Neutrophil (primary cell): ENCODE measurements around the gene LY6G5B.

Source experiments
- H3K27ac ChIP-seq: fragments of 200-600 bp; sonication (generic); 2 replicates; pipeline ENCODE4 v1.5.1; 2016; ENCODE audit warnings: mild to moderate bottlenecking, moderate library complexity
- H3K27me3 ChIP-seq: fragments of 200-600 bp; sonication (generic); 2 replicates; pipeline ENCODE4 v1.6.0; 2016; ENCODE audit warnings: mild to moderate bottlenecking
- H3K36me3 ChIP-seq: fragments of 200-600 bp; sonication (generic); 2 replicates; pipeline ENCODE4 v1.5.1; 2017
- H3K4me1 ChIP-seq, 2 experiments: fragments of 200-600 bp in 1 of 2; sonication (generic) in 1 of 2; 1 replicate in 1 of 2; 2 replicates in 1 of 2; pipeline versions ENCODE4 v1.5.1 to v1.6.1; 2013 to 2016; ENCODE audit warnings: low read depth in 1 of 2, low read length in 1 of 2, mild to moderate bottlenecking in 1 of 2, moderate library complexity in 1 of 2; ENCODE audit not compliant: control insufficient read depth in 1 of 2, insufficient read depth in 1 of 2
- H3K4me3 ChIP-seq, 2 experiments: fragments of 200-600 bp in 1 of 2; sonication (generic) in 1 of 2; 1 replicate in 1 of 2; 2 replicates in 1 of 2; pipeline ENCODE4 v1.5.1; 2013 to 2016; ENCODE audit warnings: low read depth in 1 of 2, low read length in 1 of 2, mild to moderate bottlenecking in 1 of 2, moderate library complexity in 1 of 2
- H3K9me3 ChIP-seq: fragments of 200-600 bp; sonication (generic); 2 replicates; pipeline ENCODE4 v1.5.1; 2016
- TF ChIP-seq, protein P1 (sequence below): fragments of 200-600 bp; sonication (generic); IDR thresholded peaks from 2 replicates; pipeline ENCODE4 v1.5.1; 2016; ENCODE audit warnings: antibody characterized with exemption

LY6G5B gene

GRCh38 chr6:31658158-31658688, 11.6 kb upstream of the LY6G5B start:
- no peaks in the 10 kb centered on the region for H3K9me3 ChIP-seq
- TF ChIP-seq, protein P1, sequence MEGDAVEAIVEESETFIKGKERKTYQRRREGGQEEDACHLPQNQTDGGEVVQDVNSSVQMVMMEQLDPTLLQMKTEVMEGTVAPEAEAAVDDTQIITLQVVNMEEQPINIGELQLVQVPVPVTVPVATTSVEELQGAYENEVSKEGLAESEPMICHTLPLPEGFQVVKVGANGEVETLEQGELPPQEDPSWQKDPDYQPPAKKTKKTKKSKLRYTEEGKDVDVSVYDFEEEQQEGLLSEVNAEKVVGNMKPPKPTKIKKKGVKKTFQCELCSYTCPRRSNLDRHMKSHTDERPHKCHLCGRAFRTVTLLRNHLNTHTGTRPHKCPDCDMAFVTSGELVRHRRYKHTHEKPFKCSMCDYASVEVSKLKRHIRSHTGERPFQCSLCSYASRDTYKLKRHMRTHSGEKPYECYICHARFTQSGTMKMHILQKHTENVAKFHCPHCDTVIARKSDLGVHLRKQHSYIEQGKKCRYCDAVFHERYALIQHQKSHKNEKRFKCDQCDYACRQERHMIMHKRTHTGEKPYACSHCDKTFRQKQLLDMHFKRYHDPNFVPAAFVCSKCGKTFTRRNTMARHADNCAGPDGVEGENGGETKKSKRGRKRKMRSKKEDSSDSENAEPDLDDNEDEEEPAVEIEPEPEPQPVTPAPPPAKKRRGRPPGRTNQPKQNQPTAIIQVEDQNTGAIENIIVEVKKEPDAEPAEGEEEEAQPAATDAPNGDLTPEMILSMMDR, result no peak
- H3K4me3 ChIP-seq, result no peak overlapping the region
- H3K4me1 ChIP-seq, result peaks cover 53 to 64% of the 10 kb centered on the region in 2 experiments
- H3K27me3 ChIP-seq, result no peaks in the 10 kb centered on the region
- peak overlapping the region; percentile 35 for H3K27ac ChIP-seq
- H3K36me3 ChIP-seq, result peaks cover 44% of the 10 kb centered on the region

DNA sequence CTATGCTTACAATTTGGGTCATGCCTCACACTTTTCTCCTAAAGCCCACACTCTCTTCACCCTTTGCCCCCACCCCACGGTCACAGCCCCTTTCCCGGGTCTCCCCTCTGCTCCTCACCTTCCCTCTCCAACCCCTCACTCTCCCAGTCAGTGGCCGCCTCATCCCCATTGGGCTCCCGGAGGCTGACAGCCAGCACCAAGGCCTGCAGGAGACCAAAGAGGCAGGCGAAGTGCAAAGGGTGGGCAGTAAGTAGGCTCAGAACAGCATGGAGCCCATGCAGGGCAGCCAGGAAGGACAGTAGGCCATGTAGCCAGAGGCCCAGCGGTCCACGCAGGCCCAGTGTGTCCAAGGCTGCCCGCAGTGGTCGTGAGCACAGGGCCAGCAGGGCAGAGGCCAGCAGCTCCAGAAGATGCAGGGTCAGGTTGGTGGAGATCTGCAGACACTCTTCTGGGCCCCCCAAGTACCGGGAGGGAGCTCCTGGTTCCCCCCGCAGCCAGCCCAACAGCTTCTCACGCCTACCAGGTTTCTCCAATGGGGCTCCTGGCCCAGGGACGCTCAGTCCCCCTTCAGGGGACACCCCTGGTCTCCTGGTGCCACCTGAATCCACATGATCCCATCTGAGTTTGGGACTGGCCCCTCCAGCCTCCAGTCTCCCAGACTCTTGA, 10.7 kb upstream of the LY6G5B start:
- Histone ChIP-seq H3K27ac (peak overlapping the region; percentile 92), H3K4me1 (peaks cover 55 to 68% of the 10 kb centered on the region in 2 experiments), H3K27me3 (no peaks in the 10 kb centered on the region)

DNA sequence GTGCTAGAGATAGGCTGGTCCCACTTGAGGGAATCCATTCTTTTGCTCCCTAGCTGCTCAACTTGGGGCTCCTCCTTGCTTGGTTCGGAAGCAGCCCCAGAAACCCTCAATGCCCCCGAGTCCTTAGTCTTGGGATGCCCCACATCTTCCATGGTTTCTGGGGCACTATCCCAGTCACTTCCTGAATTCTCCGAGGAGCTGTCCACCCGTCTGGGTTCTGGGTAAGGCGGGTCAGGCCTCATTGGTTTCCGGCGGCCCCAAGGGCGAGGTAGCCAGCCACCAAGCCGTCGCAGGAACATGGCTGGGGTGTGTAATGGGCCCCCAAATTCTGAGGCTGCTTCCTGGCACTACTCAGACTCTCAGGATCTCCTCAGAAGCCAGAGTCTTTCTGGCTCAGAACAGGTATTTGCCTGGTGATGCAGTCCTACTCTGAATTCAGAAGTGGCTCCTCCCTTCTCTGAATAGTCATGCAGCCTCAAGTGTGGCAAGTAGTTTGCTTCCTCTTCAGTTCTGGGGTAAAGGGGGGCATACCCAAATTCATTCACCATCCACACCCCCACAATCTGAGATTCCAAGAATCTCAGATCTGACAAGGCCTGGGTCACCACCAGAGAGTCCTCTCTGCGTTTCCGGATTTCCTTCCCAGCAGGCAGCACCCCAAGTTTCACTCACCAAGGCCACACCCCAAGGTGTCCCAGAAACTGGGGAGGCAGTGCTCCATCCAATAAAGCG, 10.0 kb upstream of the LY6G5B start:
- TF ChIP-seq, protein P1, result no peak
- H3K36me3 ChIP-seq, result peaks cover 51% of the 10 kb centered on the region
- no peaks in the 10 kb centered on the region for H3K9me3 ChIP-seq
- H3K4me1 ChIP-seq, result peaks cover 60 to 75% of the 10 kb centered on the region in 2 experiments
- peak overlapping the region; percentile 77 to 92 for H3K4me3 ChIP-seq
- no peaks in the 10 kb centered on the region for H3K27me3 ChIP-seq
- H3K27ac ChIP-seq, result peak overlapping the region; percentile 92

More for the DNA sequence above, 10.7 kb upstream of the LY6G5B start:
- peak overlapping the region; percentile 77 to 92 for H3K4me3 ChIP-seq
- H3K9me3 ChIP-seq, result no peaks in the 10 kb centered on the region
- TF ChIP-seq, protein P1, result no peak
- peaks cover 52% of the 10 kb centered on the region for H3K36me3 ChIP-seq

GRCh38 chr6:31660381-31661261, 9.2 kb upstream of the LY6G5B start, which contains the start of gene C6orf47:
Gene C6orf47 (minus strand): TSS chr6:31660778. CDS start chr6:31659947, 831 bp downstream.
- H3K27me3 ChIP-seq, result no peaks in the 10 kb centered on the region
- peaks cover 43% of the 10 kb centered on the region for H3K36me3 ChIP-seq
- no peaks in the 10 kb centered on the region for H3K9me3 ChIP-seq
- H3K4me1 ChIP-seq, result peaks cover 62 to 81% of the 10 kb centered on the region in 2 experiments
- TF ChIP-seq, protein P1, result no peak
- H3K27ac ChIP-seq, result peak within 1 kb of the TSS; percentile 92
- H3K4me3 ChIP-seq, result peak within 1 kb of the TSS; percentile 77 to 92
